ENCODE measurements around the gene RAET1E. TPM values are rescaled to one million over a fixed set of nuclear protein-coding genes. Genes with fewer than 3 reads are reported as not detected.

RAET1E gene
- total and polyA plus RNA-seq, 9 of the 15 experiments (the other 6 are each of a cell fraction or from before 2014, with no cell fraction given), result not detected

DNA sequence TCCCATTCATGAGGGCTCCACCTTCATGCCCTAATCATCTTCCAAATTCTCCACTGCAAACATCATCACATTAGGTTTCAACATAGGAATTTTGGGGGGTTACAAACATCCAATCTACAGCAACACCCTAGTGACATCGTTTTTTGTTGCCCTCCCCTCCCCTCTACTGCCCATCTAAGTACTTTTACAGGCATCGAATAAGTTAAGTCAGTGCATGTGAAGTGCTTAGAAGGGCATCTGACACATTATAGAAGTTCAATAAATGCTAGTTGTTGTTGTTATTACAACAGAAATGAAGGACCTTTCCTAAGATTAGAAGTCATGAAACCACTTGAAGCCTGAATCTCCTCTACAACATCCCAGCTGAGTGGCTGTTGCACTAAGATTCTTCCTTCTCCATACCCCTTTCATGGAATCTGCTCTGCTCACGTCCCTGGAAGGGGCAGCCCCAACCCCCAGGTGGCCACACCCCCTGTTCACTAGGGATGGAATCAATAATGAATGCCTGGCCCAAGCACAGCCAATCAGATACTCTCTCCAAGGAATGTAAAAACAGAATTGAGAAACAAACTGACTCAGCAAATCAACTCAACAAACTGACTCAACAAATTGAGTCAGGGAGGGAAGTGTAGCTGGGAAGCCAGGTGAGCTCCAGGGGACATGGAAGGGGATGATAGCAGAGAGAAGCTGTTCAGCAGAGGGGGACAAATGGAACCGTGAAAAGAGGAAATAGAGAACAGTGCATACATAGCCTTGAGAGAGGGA lies 29.9 kb downstream of the RAET1E start (continued):
- TF ChIP-seq, protein P1, sequence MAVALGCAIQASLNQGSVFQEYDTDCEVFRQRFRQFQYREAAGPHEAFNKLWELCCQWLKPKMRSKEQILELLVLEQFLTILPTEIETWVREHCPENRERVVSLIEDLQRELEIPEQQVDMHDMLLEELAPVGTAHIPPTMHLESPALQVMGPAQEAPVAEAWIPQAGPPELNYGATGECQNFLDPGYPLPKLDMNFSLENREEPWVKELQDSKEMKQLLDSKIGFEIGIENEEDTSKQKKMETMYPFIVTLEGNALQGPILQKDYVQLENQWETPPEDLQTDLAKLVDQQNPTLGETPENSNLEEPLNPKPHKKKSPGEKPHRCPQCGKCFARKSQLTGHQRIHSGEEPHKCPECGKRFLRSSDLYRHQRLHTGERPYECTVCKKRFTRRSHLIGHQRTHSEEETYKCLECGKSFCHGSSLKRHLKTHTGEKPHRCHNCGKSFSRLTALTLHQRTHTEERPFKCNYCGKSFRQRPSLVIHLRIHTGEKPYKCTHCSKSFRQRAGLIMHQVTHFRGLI (CRISPR knock-in tag; IDR thresholded peaks at IDR 0.05), result no peak
- TF ChIP-seq NFE2L1 (tag; IDR thresholded peaks at IDR 0.05; ENCODE audit: borderline replicate concordance, low read depth) (no peak), NFYB (IDR thresholded peaks at IDR 0.05; ENCODE audit: extremely low read depth, insufficient read length) (no peak), ZNF384 (IDR thresholded peaks at IDR 0.05; ENCODE audit: low read depth, low read length) (no peak), CBX8 (IDR thresholded peaks at IDR 0.05; ENCODE audit: borderline replicate concordance, extremely low read depth, low read depth, low read length, poor library complexity, severe bottlenecking) (no peak), PML (IDR thresholded peaks at IDR 0.05; ENCODE audit: low read length) (no peak), ZNF785 (CRISPR knock-in tag; IDR thresholded peaks at IDR 0.05) (no peak), MAFF (IDR thresholded peaks at IDR 0.05; ENCODE audit: low read length) (peak; percentile 99), SMARCE1 (IDR thresholded peaks at IDR 0.05) (peak; percentile 61; the same call in 1 of the 2 replicates), POLR2AphosphoS5 (IDR thresholded peaks at IDR 0.05; ENCODE audit: control insufficient read depth, insufficient read depth, low read depth, low read length) (no peak), SRF (CRISPR knock-in tag; IDR thresholded peaks at IDR 0.05) (0 out of 4 replicates have a peak, but pooled peaks of 1 of the 2 experiments have one; percentile 28), TCF7 (IDR thresholded peaks at IDR 0.05; ENCODE audit: borderline replicate concordance) (no peak), GTF2A2 (tag; IDR thresholded peaks at IDR 0.05) (no peak)
- TF ChIP-seq, protein P2, sequence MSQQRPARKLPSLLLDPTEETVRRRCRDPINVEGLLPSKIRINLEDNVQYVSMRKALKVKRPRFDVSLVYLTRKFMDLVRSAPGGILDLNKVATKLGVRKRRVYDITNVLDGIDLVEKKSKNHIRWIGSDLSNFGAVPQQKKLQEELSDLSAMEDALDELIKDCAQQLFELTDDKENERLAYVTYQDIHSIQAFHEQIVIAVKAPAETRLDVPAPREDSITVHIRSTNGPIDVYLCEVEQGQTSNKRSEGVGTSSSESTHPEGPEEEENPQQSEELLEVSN (IDR thresholded peaks at IDR 0.05; ENCODE audit: borderline replicate concordance in 1 of 2, extremely low read depth in 1 of 2, insufficient read depth in 1 of 2, insufficient read length in 1 of 2, low read depth in 1 of 2, low read length in 1 of 2, poor library complexity in 1 of 2, severe bottlenecking in 1 of 2), result no peak
- TF ChIP-seq, protein P3, sequence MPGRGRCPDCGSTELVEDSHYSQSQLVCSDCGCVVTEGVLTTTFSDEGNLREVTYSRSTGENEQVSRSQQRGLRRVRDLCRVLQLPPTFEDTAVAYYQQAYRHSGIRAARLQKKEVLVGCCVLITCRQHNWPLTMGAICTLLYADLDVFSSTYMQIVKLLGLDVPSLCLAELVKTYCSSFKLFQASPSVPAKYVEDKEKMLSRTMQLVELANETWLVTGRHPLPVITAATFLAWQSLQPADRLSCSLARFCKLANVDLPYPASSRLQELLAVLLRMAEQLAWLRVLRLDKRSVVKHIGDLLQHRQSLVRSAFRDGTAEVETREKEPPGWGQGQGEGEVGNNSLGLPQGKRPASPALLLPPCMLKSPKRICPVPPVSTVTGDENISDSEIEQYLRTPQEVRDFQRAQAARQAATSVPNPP (IDR thresholded peaks at IDR 0.05; ENCODE audit: borderline replicate concordance, insufficient read depth, insufficient read length), result no peak
- TF ChIP-seq, protein P4, sequence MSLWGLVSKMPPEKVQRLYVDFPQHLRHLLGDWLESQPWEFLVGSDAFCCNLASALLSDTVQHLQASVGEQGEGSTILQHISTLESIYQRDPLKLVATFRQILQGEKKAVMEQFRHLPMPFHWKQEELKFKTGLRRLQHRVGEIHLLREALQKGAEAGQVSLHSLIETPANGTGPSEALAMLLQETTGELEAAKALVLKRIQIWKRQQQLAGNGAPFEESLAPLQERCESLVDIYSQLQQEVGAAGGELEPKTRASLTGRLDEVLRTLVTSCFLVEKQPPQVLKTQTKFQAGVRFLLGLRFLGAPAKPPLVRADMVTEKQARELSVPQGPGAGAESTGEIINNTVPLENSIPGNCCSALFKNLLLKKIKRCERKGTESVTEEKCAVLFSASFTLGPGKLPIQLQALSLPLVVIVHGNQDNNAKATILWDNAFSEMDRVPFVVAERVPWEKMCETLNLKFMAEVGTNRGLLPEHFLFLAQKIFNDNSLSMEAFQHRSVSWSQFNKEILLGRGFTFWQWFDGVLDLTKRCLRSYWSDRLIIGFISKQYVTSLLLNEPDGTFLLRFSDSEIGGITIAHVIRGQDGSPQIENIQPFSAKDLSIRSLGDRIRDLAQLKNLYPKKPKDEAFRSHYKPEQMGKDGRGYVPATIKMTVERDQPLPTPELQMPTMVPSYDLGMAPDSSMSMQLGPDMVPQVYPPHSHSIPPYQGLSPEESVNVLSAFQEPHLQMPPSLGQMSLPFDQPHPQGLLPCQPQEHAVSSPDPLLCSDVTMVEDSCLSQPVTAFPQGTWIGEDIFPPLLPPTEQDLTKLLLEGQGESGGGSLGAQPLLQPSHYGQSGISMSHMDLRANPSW (CRISPR knock-in tag; IDR thresholded peaks at IDR 0.05), result no peak
- TF ChIP-seq, protein P5, sequence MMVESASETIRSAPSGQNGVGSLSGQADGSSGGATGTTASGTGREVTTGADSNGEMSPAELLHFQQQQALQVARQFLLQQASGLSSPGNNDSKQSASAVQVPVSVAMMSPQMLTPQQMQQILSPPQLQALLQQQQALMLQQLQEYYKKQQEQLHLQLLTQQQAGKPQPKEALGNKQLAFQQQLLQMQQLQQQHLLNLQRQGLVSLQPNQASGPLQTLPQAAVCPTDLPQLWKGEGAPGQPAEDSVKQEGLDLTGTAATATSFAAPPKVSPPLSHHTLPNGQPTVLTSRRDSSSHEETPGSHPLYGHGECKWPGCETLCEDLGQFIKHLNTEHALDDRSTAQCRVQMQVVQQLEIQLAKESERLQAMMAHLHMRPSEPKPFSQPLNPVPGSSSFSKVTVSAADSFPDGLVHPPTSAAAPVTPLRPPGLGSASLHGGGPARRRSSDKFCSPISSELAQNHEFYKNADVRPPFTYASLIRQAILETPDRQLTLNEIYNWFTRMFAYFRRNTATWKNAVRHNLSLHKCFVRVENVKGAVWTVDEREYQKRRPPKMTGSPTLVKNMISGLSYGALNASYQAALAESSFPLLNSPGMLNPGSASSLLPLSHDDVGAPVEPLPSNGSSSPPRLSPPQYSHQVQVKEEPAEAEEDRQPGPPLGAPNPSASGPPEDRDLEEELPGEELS (CRISPR knock-in tag; IDR thresholded peaks at IDR 0.05; ENCODE audit: borderline replicate concordance), result no peak

Measured in K562 (cell line).